RWPE1 (cell line): ENCODE results near the gene SPAM1.

ENCODE experiments used
- CTCF ChIA-PET: fragments of 350-600 bp; sonication (Branson Sonifier 250); formaldehyde crosslinking; extraction: SDS; loops from one replicate; lab custom pipeline; 2021; lab: Yijun Ruan, JAX
- POLR2A ChIA-PET: fragments of 400-600 bp; formaldehyde crosslinking; extraction: SDS; loops from one replicate; lab custom pipeline; 2020; ENCODE audit warnings: antibody characterized with exemption; ENCODE audit not compliant: low non-redundant PET; lab: Yijun Ruan, JAX
- DNase-seq: peaks from one replicate; pipeline ENCODE4 v3.0.0; 2012; ENCODE audit warnings: low spot score
- H3K27ac ChIP-seq: fragments of 450-650 bp; 2 replicates; pipeline ENCODE4 v1.5.1; 2017
- TF ChIP-seq, protein P1 (sequence below): fragments of 450-650 bp; conservative IDR thresholded peaks from 2 replicates; pipeline ENCODE4 v1.5.1; 2017; ENCODE audit warnings: low read depth, mild to moderate bottlenecking

Gene SPAM1

DNA sequence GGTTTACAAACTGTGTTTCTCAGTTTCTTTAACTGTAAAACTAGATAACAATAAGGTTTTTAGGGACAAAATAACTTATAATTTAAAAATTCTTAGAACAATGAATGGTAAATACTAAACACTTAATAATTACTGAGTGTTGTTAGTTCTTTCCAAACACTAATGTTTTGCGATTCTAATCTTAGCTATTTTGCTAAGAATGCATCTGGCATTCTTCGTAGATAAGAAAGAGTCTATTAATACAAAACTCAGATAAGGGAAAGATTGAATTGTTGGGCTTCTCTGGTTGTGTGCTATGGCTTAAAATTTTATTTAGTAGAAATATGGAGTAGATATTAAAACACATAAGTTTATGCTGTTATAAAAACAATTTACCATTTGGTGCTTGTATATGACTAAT lies 62.4 kb downstream of the SPAM1 start:
- POLR2A ChIA-PET = no interaction called here
- DNase-seq = no peak
- TF ChIP-seq, protein P1, sequence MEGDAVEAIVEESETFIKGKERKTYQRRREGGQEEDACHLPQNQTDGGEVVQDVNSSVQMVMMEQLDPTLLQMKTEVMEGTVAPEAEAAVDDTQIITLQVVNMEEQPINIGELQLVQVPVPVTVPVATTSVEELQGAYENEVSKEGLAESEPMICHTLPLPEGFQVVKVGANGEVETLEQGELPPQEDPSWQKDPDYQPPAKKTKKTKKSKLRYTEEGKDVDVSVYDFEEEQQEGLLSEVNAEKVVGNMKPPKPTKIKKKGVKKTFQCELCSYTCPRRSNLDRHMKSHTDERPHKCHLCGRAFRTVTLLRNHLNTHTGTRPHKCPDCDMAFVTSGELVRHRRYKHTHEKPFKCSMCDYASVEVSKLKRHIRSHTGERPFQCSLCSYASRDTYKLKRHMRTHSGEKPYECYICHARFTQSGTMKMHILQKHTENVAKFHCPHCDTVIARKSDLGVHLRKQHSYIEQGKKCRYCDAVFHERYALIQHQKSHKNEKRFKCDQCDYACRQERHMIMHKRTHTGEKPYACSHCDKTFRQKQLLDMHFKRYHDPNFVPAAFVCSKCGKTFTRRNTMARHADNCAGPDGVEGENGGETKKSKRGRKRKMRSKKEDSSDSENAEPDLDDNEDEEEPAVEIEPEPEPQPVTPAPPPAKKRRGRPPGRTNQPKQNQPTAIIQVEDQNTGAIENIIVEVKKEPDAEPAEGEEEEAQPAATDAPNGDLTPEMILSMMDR = no peak
- H3K27ac ChIP-seq = no peak overlapping the region
- CTCF ChIA-PET = no interaction called here

DNA sequence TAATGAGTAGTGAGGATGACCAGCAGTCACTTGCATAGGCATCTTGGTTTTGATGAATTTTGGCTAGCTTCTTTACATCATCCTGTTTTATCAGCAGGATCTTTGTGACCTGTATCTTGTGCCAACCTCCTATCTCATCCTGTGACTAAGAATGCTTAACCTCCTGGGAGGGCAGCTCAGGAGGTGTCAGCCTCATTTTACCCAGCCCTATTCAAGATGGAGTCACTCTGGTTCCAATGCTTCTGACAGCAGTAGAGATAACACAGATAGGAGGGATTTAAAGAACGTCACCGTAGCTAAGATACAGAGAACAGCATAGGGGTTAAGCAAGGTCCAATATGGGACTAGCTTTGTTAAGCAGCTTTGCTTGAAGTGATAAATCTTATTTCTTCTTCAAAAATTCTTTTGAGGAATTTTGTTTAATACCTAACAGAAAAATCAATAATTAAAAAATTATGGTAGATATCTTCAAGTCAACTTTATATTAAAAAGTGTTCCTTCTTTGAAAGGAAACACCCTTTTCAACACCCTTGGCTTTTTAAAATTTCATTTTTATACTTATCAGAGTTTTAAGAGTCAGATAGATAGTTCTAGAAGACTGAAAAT lies 68.0 kb downstream of the SPAM1 start:
- no peak for DNase-seq
- H3K27ac ChIP-seq = no peak overlapping the region
- ChIA-PET CTCF (no interaction called here), POLR2A (no interaction called here)
- TF ChIP-seq, protein P1 = no peak

DNA sequence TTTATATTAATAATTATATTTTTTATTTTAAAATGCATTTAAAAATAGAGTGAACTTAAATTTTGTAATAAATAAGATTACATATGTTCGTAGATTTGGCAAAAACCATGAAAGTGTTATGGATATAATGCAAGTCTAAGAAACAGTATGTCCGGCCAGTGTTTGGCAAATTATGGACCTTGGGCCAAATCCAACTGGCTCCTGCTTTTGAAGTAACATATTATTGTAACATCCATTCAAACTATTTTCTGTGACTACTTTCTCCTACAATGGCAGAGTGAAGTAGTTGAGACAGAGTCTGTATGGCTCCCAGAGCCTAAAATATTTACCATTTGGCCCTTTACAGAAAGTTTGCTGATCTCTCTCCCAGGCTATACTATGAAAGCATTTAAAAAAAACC lies 69.0 kb downstream of the SPAM1 start:
- CTCF ChIA-PET = no interaction called here
- no peak for DNase-seq

DNA sequence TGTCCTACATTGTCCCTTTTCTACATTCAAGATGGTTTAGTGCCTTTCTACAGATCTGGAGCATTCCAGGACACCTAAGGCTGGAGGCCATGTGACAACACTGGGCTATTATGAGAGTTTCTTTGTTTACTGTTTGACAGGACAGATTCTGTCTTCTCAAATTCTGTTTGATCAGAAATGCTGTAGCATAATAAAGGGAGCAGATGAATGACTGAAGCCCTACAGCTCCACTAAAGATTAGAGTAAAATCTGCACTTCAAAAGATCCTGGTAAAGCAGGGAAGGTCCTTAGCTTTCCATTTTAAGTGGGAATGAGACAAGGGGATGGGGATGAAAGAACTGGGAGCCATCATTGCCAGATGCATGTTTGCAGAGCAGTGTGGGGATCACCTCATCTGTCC lies 69.4 kb downstream of the SPAM1 start:
- no peak for DNase-seq
- H3K27ac ChIP-seq = no peak overlapping the region
- CTCF ChIA-PET = no interaction called here
- TF ChIP-seq, protein P1 = no peak
- POLR2A ChIA-PET = no interaction called here

More for the DNA sequence above, 69.0 kb downstream of the SPAM1 start:
- POLR2A ChIA-PET = no interaction called here
- TF ChIP-seq, protein P1 = no peak
- no peak overlapping the region for H3K27ac ChIP-seq

DNA sequence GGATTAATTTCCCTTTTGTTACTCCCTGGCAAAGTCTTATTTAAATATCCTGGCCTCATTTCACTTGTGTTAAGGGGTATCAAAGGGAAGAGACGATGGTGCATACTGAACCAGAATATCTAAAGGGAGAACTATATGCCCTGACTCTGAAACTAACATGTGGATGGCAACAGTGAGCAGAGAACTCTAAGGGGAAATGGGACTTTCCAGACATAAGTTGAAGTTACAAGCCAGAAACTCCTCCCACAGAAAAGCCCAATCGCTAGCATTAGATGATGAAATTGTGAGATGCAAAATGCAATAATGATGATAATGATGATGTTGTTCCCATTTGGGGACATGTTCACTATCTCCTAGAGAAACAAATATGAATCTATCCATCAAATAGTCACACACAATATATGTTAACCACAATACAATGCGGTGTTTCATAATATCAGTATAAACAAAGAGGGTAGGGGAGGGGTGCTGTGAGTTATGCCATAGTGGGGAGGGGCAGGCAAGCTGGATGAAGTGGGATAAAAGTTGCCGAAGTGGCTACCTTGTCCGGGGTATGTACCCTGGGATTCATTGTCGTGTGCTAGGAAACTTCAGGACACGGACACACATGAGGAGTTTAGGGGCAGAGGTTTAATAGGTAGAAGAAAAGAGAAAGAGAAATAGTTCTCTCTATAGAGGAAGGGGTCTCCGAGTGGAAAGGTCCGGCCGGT lies 70.7 kb downstream of the SPAM1 start:
- TF ChIP-seq, protein P1 = no peak
- H3K27ac ChIP-seq = no peak overlapping the region
- CTCF ChIA-PET = no interaction called here
- no peak for DNase-seq
- POLR2A ChIA-PET = no interaction called here

DNA sequence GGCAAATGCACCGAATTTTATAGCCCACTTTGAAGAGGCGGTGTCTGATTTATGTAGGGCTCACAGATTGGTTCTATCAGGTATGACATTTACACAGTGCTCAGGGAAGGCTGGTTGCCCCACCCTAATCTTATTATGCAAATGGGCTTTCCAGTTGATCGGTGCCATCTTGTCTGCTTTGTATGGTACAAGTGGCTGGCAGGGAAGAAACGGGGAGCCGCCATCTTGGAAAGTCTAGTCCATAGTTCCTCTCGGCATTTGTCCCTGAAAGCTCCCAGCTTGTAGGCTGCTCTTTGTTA lies 71.2 kb downstream of the SPAM1 start:
- CTCF ChIA-PET = no interaction called here
- DNase-seq = no peak
- TF ChIP-seq, protein P1 = no peak
- H3K27ac ChIP-seq = no peak overlapping the region
- POLR2A ChIA-PET = no interaction called here
